ENCODE data around the gene PCLO. TPM values are rescaled to one million over a fixed set of nuclear protein-coding genes. Genes with fewer than 3 reads are reported as not detected.

Gene PCLO
- total and polyA plus RNA-seq, 2 donors = 0.57 to 6.5 TPM

DNA sequence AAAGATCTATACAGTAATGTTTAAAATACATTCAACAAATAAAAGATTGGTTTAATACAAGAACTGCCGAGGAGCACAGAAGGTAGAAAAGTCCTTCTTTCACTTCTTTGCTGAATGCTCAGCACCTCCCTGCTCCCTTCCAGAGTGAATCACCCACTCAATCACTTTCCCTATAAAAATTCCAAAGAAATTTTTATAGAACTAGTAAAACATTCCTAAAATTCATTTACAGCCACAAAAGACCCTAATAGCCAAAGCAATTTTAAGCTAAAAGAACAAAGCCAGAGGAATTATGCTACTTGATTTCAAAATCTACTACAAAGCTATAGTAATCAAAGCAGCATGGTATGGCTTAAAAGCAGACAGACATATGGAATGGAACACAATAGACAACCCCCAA, 320.9 kb downstream of the PCLO start:
- WGBS = 77% methylated on average over 1 of the region's 1 CpG
- Histone ChIP-seq H3K36me3 (ENCODE audit: insufficient read depth) (no peaks in the 10 kb centered on the region), H3K4me1 (ENCODE audit: insufficient read depth) (no peaks in the 10 kb centered on the region), H3K4me3 (ENCODE audit: low read depth, low read length) (no peak overlapping the region), H3K27ac (ENCODE audit: low read depth) (no peak overlapping the region)
- DNase-seq (ENCODE audit: extremely low spot score) = no peak

DNA sequence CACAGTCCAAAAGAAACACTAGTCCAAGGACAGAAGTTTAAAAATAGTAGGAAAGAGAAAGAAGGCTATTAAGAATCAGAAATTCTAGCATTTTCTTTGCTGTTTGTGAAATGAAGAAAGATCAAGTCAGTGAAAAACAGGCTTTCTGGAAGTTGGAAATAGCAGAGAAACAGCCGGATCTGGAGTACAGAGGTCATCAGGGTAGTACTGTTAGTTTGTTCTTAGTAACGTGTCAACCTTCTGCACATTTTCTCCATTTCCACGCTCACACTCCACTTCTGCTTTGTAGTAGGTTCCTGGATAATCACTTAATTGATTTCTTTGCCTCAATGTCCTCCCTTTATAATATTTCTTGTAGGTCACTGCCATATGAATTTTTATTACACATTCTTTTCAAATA, 322.6 kb downstream of the PCLO start:
- WGBS = 56% methylated on average over 3 of the region's 3 CpGs
- no peaks in the 10 kb centered on the region for H3K36me3 ChIP-seq (ENCODE audit: insufficient read depth)
- H3K4me1 ChIP-seq (ENCODE audit: insufficient read depth) = no peaks in the 10 kb centered on the region
- no peak overlapping the region for H3K27ac ChIP-seq (ENCODE audit: low read depth)
- DNase-seq (ENCODE audit: extremely low spot score) = no peak
- H3K4me3 ChIP-seq (ENCODE audit: low read depth, low read length) = no peak overlapping the region

DNA sequence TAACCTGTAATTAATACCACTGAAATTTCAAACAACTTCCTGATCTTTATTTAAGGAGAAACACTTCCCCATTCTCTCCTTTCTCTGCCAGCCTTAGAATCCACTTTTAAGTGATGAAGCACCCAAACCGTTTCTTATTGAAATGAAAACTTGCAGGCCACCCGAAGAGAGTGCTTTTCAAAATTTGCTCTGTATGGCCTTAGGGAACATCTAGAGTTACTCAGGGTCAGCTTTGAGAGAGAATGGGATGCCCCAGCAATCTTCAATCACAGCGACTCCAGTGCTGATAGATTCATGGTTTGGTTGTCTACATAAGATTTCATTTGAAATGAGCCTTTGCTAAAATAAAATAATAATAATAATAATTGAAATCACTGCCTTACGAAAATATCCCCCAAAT, 323.1 kb downstream of the PCLO start:
- H3K27ac ChIP-seq (ENCODE audit: low read depth) = no peak overlapping the region
- DNase-seq (ENCODE audit: extremely low spot score) = no peak
- 50% methylated on average over 4 of the region's 4 CpGs for WGBS

DNA sequence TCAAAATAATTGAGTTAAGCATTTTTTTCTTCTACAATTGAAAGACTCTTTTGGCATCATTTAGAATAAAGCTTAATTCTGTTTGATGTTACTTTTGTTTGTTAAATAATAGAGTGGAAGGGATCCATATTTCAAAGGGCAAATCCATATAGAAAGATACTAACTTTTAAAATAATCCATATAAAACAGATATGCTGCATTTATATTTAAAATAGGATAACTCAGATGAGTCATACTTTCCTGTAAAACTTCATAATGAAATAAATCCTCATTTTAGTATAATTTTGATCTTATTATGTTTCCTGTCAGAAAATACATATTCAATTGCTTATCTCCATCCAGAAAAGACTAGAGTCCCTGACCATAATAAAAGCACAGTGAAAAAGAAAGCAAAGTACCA, 323.6 kb downstream of the PCLO start:
- Histone ChIP-seq H3K27ac (ENCODE audit: low read depth) (no peak overlapping the region), H3K4me1 (ENCODE audit: insufficient read depth) (no peaks in the 10 kb centered on the region), H3K36me3 (ENCODE audit: insufficient read depth) (no peaks in the 10 kb centered on the region), H3K4me3 (ENCODE audit: low read depth, low read length) (no peak overlapping the region)
- no peak for DNase-seq (ENCODE audit: extremely low spot score)

More for the DNA sequence above, 323.1 kb downstream of the PCLO start:
- no peak overlapping the region for H3K4me3 ChIP-seq (ENCODE audit: low read depth, low read length)
- H3K36me3 ChIP-seq (ENCODE audit: insufficient read depth) = no peaks in the 10 kb centered on the region
- no peaks in the 10 kb centered on the region for H3K4me1 ChIP-seq (ENCODE audit: insufficient read depth)

DNA sequence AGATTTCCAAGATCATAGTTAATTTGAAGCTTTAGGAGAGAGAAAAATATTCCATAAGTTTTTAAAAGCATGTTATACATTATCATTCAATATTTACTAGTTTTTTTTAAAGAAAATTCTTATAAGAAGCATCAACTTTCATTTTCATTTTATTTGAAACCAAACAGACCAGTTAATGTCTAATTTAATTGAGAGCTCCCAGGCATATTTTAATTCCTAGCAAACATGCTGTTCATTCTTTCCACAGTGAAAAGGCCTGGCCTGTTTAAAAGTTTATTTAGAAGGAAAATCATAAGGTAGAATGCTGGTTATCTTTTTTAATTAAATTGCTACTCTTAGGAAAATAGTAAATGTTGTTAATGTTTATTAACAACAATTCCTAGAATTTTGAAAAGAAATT, 324.4 kb downstream of the PCLO start:
- no peaks in the 10 kb centered on the region for H3K4me1 ChIP-seq (ENCODE audit: insufficient read depth)
- no peaks in the 10 kb centered on the region for H3K36me3 ChIP-seq (ENCODE audit: insufficient read depth)
- H3K27ac ChIP-seq (ENCODE audit: low read depth) = no peak overlapping the region
- no peak for DNase-seq (ENCODE audit: extremely low spot score)
- H3K4me3 ChIP-seq (ENCODE audit: low read depth, low read length) = no peak overlapping the region

DNA sequence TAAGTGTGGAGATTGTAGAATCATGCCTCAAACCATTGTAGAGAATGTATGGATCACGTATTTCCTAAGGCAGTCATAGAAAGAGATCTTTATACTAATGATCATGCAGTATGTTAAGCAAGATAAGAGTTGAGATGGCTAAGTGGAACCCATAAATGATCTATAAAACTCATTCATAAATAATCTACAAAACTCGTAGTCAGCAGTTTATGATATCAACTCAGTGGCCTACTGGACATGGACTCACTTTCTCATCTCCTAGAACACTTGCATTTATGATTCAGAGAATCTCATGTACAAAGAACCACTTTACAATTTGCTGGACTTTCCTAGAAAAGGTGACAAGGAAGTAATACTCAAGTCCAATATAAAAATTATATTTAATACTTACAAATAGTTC, 339.6 kb downstream of the PCLO start:
- 71% methylated on average over 2 of the region's 2 CpGs for WGBS
- Histone ChIP-seq H3K4me3 (ENCODE audit: low read depth, low read length) (no peak overlapping the region), H3K27ac (ENCODE audit: low read depth) (no peak overlapping the region), H3K36me3 (ENCODE audit: insufficient read depth) (no peaks in the 10 kb centered on the region), H3K4me1 (ENCODE audit: insufficient read depth) (no peaks in the 10 kb centered on the region)
- DNase-seq (ENCODE audit: extremely low spot score) = no peak

DNA sequence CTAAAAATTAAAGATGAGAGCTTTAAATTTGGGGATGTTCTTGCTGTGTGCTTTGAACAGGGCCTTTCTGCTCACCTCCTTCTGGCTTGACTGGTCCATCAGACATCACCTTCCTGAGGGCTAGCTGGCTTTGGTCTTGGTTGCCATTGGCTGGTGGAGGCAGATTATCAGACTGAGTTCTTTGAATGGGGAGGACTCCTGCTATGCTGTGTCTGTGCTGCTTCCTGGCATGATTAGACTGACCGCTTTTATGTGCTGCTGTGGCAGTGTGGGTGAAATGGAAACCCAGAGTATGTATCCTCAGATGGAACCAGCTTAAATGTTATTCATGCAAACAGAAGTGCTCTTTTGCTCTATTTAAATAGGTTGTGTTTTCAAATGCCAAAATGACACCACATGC, 341.6 kb downstream of the PCLO start:
- no peak overlapping the region for H3K4me3 ChIP-seq (ENCODE audit: low read depth, low read length)
- DNase-seq (ENCODE audit: extremely low spot score) = no peak
- WGBS = 98% methylated on average over 1 of the region's 1 CpG
- no peaks in the 10 kb centered on the region for H3K36me3 ChIP-seq (ENCODE audit: insufficient read depth)
- no peak overlapping the region for H3K27ac ChIP-seq (ENCODE audit: low read depth)
- H3K4me1 ChIP-seq (ENCODE audit: insufficient read depth) = no peaks in the 10 kb centered on the region

DNA sequence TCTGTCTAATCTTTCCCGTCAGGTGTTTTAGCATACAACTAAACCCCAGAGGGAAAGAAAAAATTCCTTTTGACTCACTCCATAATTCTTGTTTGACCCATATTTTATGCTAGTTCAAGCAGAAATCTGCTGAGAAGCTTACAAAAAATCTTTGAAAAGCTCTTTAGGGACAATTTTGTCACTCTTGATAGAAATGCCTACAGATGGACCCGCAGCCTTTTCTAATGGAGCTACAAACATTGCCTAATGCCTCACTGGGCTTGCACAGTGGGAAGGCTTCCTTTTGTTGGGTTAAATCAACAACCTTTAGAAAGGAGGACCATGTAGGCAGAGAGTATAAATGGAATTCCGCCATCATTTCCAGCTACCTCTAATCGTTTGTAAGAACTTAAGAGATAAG, 344.5 kb downstream of the PCLO start:
- no peaks in the 10 kb centered on the region for H3K4me1 ChIP-seq (ENCODE audit: insufficient read depth)
- DNase-seq (ENCODE audit: extremely low spot score) = no peak
- no peak overlapping the region for H3K4me3 ChIP-seq (ENCODE audit: low read depth, low read length)
- H3K27ac ChIP-seq (ENCODE audit: low read depth) = no peak overlapping the region
- no peaks in the 10 kb centered on the region for H3K36me3 ChIP-seq (ENCODE audit: insufficient read depth)
- 77% methylated on average over 4 of the region's 4 CpGs for WGBS

DNA sequence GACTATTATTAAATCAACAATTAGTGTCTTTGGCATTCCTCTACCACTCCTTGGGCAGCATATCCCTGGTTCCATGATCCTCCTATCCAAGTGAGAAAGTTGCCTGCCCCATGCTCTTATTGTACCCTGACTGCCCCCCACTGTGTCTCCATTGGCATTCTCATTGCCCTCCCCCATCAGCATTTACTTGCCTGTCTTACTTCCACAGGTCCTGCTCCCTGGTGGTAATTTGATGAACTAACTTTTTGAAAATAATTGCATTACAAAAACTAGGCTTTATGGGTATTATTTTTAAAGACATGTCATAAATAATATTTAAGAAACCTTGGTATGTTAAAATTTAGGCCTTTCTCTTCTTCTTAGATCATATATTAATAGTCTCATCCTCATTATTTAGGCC, 346.4 kb downstream of the PCLO start:
- Histone ChIP-seq H3K4me1 (ENCODE audit: insufficient read depth) (no peaks in the 10 kb centered on the region), H3K27ac (ENCODE audit: low read depth) (no peak overlapping the region), H3K4me3 (ENCODE audit: low read depth, low read length) (no peak overlapping the region), H3K36me3 (ENCODE audit: insufficient read depth) (no peaks in the 10 kb centered on the region)
- no peak for DNase-seq (ENCODE audit: extremely low spot score)

DNA sequence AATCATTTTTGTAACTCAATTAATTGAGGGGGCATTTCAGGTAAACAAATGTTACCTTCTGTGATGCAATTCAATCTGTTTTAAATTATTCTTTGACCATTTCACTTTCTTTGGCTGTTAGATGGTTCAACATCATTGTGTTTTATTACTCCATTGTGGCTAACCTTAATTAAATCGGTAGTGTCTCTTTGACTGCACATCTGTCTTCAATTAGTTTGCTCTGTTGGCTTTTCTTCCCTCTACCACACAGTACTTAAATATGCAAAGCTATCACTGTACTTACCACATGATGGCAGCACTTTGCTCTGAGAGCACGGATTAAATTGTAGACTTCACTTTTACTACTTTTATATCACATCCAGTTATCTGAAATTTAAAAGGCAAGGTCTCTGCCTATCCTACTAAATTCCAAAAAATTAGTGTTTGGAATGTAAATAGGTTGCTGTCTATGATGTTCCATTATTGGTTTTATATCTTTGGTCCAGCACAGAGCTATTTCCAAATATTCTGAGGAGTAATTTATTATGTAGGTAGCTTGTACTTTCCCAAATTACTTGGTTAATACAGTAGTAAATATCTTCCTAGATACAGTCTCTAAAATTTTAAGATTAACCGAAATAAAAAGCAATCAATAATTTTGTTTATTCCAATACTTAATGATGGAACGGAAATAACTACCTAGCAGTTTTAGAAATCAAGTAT, 352.0 kb downstream of the PCLO start:
- Histone ChIP-seq H3K36me3 (ENCODE audit: insufficient read depth) (no peaks in the 10 kb centered on the region), H3K27ac (ENCODE audit: low read depth) (no peak overlapping the region), H3K4me1 (ENCODE audit: insufficient read depth) (no peaks in the 10 kb centered on the region), H3K4me3 (ENCODE audit: low read depth, low read length) (no peak overlapping the region)
- 35% methylated on average over 4 of the region's 4 CpGs for WGBS
- peak; percentile 20 for DNase-seq (ENCODE audit: extremely low spot score)

DNA sequence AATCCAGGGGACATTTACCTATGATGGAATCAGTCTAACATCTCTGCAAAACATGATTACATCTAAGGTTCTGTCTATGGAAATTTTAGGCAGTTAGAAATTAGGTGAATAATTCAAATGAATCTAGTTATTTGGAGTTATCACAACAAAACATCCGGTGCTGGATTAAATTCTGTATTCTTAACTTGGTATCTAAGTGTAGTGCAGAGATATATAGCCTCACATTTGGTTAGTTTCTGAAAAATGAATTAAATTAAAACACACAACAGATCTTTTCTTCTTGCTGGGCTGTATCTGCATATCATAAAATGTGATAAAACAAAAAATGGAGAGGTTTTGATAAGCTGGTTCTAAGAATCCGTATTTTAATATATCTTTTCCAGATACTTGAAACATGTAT, 354.1 kb downstream of the PCLO start:
- Histone ChIP-seq H3K4me3 (ENCODE audit: low read depth, low read length) (no peak overlapping the region), H3K27ac (ENCODE audit: low read depth) (no peak overlapping the region), H3K4me1 (ENCODE audit: insufficient read depth) (no peaks in the 10 kb centered on the region), H3K36me3 (ENCODE audit: insufficient read depth) (no peaks in the 10 kb centered on the region)
- DNase-seq (ENCODE audit: extremely low spot score) = no peak
- WGBS = 69% methylated on average over 2 of the region's 2 CpGs

DNA sequence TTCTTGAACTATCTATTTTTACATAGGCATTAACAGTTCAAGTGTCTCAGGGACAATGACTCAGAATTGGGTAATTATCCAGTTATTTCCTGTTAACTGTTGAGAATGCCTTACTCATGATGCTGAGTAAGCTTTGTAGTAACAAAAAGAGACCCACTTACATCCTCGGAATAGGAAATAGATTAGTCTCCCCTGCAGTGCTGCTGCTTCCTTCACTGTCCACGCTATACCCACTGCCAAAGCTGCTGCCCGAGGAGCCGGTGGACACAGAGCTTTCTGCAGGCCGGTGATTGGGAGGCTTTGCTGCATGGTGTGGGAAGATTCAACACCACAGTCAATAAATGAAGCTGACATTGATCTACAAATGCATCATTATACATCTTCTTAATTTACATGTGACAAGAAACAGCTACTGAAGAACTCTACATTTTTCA, 357.1 kb downstream of the PCLO start:
- Histone ChIP-seq H3K4me1 (ENCODE audit: insufficient read depth) (no peaks in the 10 kb centered on the region), H3K4me3 (ENCODE audit: low read depth, low read length) (no peak overlapping the region), H3K36me3 (ENCODE audit: insufficient read depth) (no peaks in the 10 kb centered on the region), H3K27ac (ENCODE audit: low read depth) (no peak overlapping the region)
- no peak for DNase-seq (ENCODE audit: extremely low spot score)
- 56% methylated on average over 5 of the region's 5 CpGs for WGBS

DNA sequence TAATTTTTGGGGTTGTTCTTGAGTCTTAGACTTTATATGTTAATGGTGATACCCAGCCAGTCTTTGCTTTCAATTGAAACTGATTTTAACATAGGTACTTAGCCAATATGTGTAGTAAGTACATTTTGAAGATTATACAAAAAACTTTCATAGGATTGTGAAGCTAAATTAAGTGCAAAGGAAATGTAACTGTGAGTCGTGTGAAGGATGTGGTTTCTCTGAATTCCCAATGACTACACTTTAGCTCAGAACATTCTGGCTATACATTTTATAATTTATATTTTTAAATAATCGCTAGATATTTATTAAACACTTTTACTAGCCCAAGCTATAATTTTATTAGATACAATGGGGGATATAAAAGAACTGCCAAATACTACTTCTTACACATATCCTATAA, 359.3 kb downstream of the PCLO start:
- H3K4me1 ChIP-seq (ENCODE audit: insufficient read depth) = no peaks in the 10 kb centered on the region
- H3K36me3 ChIP-seq (ENCODE audit: insufficient read depth) = no peaks in the 10 kb centered on the region
- DNase-seq (ENCODE audit: extremely low spot score) = no peak
- no peak overlapping the region for H3K4me3 ChIP-seq (ENCODE audit: low read depth, low read length)
- no peak overlapping the region for H3K27ac ChIP-seq (ENCODE audit: low read depth)
- WGBS = 73% methylated on average over 2 of the region's 2 CpGs

DNA sequence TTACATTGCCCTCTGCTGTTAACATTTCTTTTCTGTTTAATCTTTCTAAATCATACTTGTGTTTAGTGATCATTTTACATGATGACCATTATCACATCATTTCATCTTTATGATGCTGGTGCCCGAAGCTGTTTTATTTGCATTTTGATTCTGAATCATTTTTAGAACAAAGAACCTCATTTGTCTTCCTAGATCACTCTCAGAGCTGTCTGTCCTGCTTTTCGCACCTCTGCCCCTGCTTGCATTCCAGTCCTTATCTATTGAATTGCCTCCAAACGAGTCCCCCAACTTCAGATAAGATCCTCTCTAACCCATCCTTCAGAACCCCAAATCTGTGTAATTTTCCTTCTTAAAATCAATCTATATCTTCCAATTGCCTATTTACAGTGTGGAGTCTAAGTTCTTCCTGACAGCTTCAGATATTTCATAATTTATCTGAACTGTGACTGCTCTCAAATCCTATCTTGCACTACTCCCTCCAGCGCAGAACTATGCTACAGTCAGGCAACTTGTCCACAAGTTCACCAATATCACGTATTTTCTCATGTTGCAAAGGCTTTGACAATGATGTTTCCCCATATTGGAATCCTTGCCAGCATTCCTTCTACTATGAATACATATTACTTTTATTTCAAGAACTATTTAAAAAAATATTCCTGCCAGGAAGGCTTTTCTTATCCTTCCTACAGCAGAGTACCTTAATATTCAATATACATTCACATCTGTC, 372.6 kb downstream of the PCLO start:
- H3K27ac ChIP-seq (ENCODE audit: low read depth) = no peak overlapping the region
- no peak for DNase-seq (ENCODE audit: extremely low spot score)
- no peaks in the 10 kb centered on the region for H3K36me3 ChIP-seq (ENCODE audit: insufficient read depth)
- WGBS = 29% methylated on average over 5 of the region's 5 CpGs
- no peaks in the 10 kb centered on the region for H3K4me1 ChIP-seq (ENCODE audit: insufficient read depth)
- H3K4me3 ChIP-seq (ENCODE audit: low read depth, low read length) = no peak overlapping the region
